HepG2 (cell line): Measurements from ENCODE around the gene IFNLR1. TPM values are rescaled to one million over a fixed set of nuclear protein-coding genes. Genes with fewer than 3 reads are reported as not detected.

Source experiments
- ATAC-seq: fragments of 200-7000 bp; cut with Tn5 transposase; 3 replicates; pipeline ENCODE4 v1.9.1; 2020; ENCODE audit warnings: mild to moderate bottlenecking, moderate library complexity
- BruUV-seq: library from RNA; stranded (reverse); fragments of 400-500 nt; replicated peaks from 2 replicates; lab custom pipeline; 2021; lab: Mats Ljungman, UMichigan
- CTCF ChIA-PET: fragments of 300-600 bp; formaldehyde crosslinking; extraction: SDS; loops from one replicate; lab custom pipeline; 2021; ENCODE audit warnings: low total read pairs, inconsistent platforms, low intra/inter-chr PET ratio; lab: Yijun Ruan, JAX
- POLR2A ChIA-PET: fragments of 350-600 bp; sonication (Branson Sonifier 250); formaldehyde crosslinking; loops from one replicate; lab custom pipeline; 2020; ENCODE audit warnings: antibody characterized with exemption, inconsistent platforms; lab: Yijun Ruan, JAX
- DNase-seq: peaks from one replicate; pipeline ENCODE4 v3.0.0-alpha.2; 2015; ENCODE audit warnings: low spot score
- FAIRE-seq: peaks from 3 replicates; lab custom pipeline; 2011; peaks lifted over from hg19 to GRCh38; lab: Jason Lieb, UNC
- H2AFZ ChIP-seq: one replicate; pipeline ENCODE4 v1.6.1; 2011; ENCODE audit warnings: low read length, inconsistent platforms
- H3K27ac ChIP-seq: fragments of 300-600 bp; 3 replicates; pipeline ENCODE4 v1.8.0; 2011; ENCODE audit warnings: mixed run types, mild to moderate bottlenecking, mixed read lengths, low read length, inconsistent platforms; ENCODE audit not compliant: insufficient read depth; ENCODE audit errors: extremely low read length
- H3K27me3 ChIP-seq, 2 experiments: fragments of 200-600 bp in 1 of 2; 2 replicates in 1 of 2; 3 replicates in 1 of 2; pipeline versions ENCODE4 v1.6.0 to v1.8.0; 2011; ENCODE audit warnings: low read length in 2 of 2, mild to moderate bottlenecking in 2 of 2, moderate library complexity in 2 of 2, inconsistent platforms in 1 of 2; ENCODE audit not compliant: insufficient read depth in 2 of 2, control insufficient read depth in 1 of 2
- H3K36me3 ChIP-seq, 2 experiments: fragments of 200-600 bp in 1 of 2; replicated peaks in 1 of 2; 2 replicates in 1 of 2; 3 replicates in 1 of 2; pipeline versions ENCODE4 v1.5.1 to v1.8.0; 2011; ENCODE audit warnings: low read length in 2 of 2, inconsistent platforms in 1 of 2; ENCODE audit not compliant: insufficient read depth in 2 of 2, control insufficient read depth in 1 of 2
- H3K4me1 ChIP-seq: 2 replicates; pipeline ENCODE4 v1.5.1; 2012; ENCODE audit warnings: low read length, inconsistent platforms; ENCODE audit not compliant: insufficient read depth
- H3K4me2 ChIP-seq: 2 replicates; pipeline ENCODE4 v1.6.0; 2011; ENCODE audit warnings: low read depth, low read length, inconsistent platforms
- H3K4me3 ChIP-seq, 3 experiments: fragments of 200-600 bp in 1 of 3; sonication (generic), shearing (Covaris generic) in 1 of 3; replicated peaks in 1 of 3; 2 replicates each; pipeline ENCODE4 v1.5.1; 2011 to 2016; ENCODE audit warnings: low read length in 3 of 3, inconsistent platforms in 2 of 3, low read depth in 2 of 3, mild to moderate bottlenecking in 2 of 3, control low read depth in 1 of 3, mixed read lengths in 1 of 3; ENCODE audit not compliant: insufficient read depth in 1 of 3
- H3K79me2 ChIP-seq: one replicate; pipeline ENCODE4 v1.6.1; 2011; ENCODE audit warnings: low read length, inconsistent platforms; ENCODE audit not compliant: insufficient read depth
- H3K9ac ChIP-seq: 2 replicates; pipeline ENCODE4 v1.6.0; 2011; ENCODE audit warnings: mild to moderate bottlenecking, low read depth, low read length, inconsistent platforms; ENCODE audit not compliant: insufficient read depth
- H3K9me3 ChIP-seq: 2 replicates; pipeline ENCODE4 v1.5.1; 2012; ENCODE audit warnings: mild to moderate bottlenecking, low read length
- H4K20me1 ChIP-seq: 2 replicates; pipeline ENCODE4 v1.6.0; 2011; ENCODE audit warnings: inconsistent platforms, mild to moderate bottlenecking, low read length, moderate library complexity; ENCODE audit not compliant: insufficient read depth
- BHLHE40 ChIP-seq: IDR thresholded peaks from 2 replicates; pipeline ENCODE4 v1.6.1; 2011; ENCODE audit warnings: low read length, improper control_type of control experiment
- EED ChIP-seq: sonication (generic); formaldehyde crosslinking; IDR thresholded peaks from 2 replicates; pipeline ENCODE4 v1.5.0; 2020; ENCODE audit warnings: mild to moderate bottlenecking, missing genetic modification reagents
- KMT2A ChIP-seq: sonication (generic); formaldehyde crosslinking; IDR thresholded peaks from 2 replicates; pipeline ENCODE4 v1.4.0; 2020; ENCODE audit warnings: missing genetic modification reagents
- POGK ChIP-seq: sonication (generic); formaldehyde crosslinking; conservative IDR thresholded peaks from 2 replicates; pipeline ENCODE4 v1.8.0; 2022; ENCODE audit warnings: mild to moderate bottlenecking, moderate library complexity, missing genetic modification reagents
- SP5 ChIP-seq: IDR thresholded peaks from 2 replicates; pipeline ENCODE4 v1.6.1; 2016; ENCODE audit warnings: low read depth, borderline replicate concordance
- TEAD3 ChIP-seq: optimal IDR thresholded peaks from 2 replicates; pipeline ENCODE3; 2016; ENCODE audit warnings: borderline replicate concordance
- ZBTB34 ChIP-seq: sonication (generic); formaldehyde crosslinking; IDR thresholded peaks from 2 replicates; pipeline ENCODE4 v1.8.0; 2022; ENCODE audit warnings: mild to moderate bottlenecking, missing genetic modification reagents
- ZBTB46 ChIP-seq: sonication (generic); formaldehyde crosslinking; IDR thresholded peaks from 2 replicates; pipeline ENCODE4 v1.4.0; 2020; ENCODE audit warnings: mild to moderate bottlenecking, missing genetic modification reagents, borderline replicate concordance
- ZNF138 ChIP-seq: sonication (generic); formaldehyde crosslinking; IDR thresholded peaks from 2 replicates; pipeline ENCODE4 v1.5.0; 2020; ENCODE audit warnings: mild to moderate bottlenecking, low read depth, missing genetic modification reagents
- ZNF687 ChIP-seq: sonication (generic); formaldehyde crosslinking; IDR thresholded peaks from 2 replicates; pipeline ENCODE4 v1.5.1; 2020; ENCODE audit warnings: mild to moderate bottlenecking, missing genetic modification reagents, moderate library complexity
- WGBS: methylation state at CpG from one replicate; pipeline ENCODE4 v1.1.6; 2017; ENCODE audit warnings: low lambda C conversion rate; 5-methylcytosine and 5-hydroxymethylcytosine counted together
- in situ Hi-C: cut with HindIII; loops from 2 replicates; pipeline ENCODE4 v1.10.0; 2017; ENCODE audit warnings: low pct_unique_long_range_greater_than_20kb; ENCODE audit not compliant: extremely low pct_ligation_motif_present
- intact Hi-C: fragments of 100-400 bp; cut with micrococcal nuclease; formaldehyde crosslinking; loops from one replicate; pipeline ENCODE4 v1.10.0; 2022; ENCODE audit not compliant: unreplicated experiment
- polyA plus RNA-seq, 8 experiments: library from polyadenylated mRNA; depleted of rRNA in 3 of 8; stranded (reverse) in 7 of 8; unstranded in 1 of 8; fragments of >200 nt; fragmentation: Illumina TruSeq in 4 of 8; extraction: Trizol in 4 of 8; gene quantifications; 2 replicates each; pipeline versions ENCODE4 v1.2.1 to v1.2.3, GENCODE V29; 2011 to 2016; ENCODE audit warnings: low read depth in 4 of 8, missing spikeins in 1 of 8, mixed read lengths in 1 of 8; ENCODE audit not compliant: insufficient read depth in 1 of 8
- total RNA-seq, 5 experiments: library from RNA; depleted of rRNA; stranded (reverse); fragments of >200 nt; fragmentation: Illumina TruSeq; extraction: Trizol; gene quantifications; 2 replicates each; pipeline ENCODE4 v1.2.3, GENCODE V29; 2016; ENCODE audit warnings: low read depth in 1 of 5

The IFNLR1 gene
- total and polyA plus RNA-seq, 2 of the 13 experiments (the other 11 are each of a cell fraction or from before 2014, with no cell fraction given) = 3.8 to 8.5 TPM

GRCh38 chr1:24117722-24118409, 69.2 kb downstream of the IFNLR1 start:
- no peaks in the 10 kb centered on the region for H3K79me2 ChIP-seq
- intact Hi-C loops = no loop called here
- ChIA-PET POLR2A (interaction anchor here (1.2 to 4.3 kb wide), 5 partner anchors 10 to 70 kb away, joined by 3 to 44 read pairs (median 7); partner anchors contain the start of gene IL22RA1), CTCF (no interaction called here)
- 0 out of 2 replicates have a peak overlapping the region, but pooled peaks have one; percentile 10 for H3K9ac ChIP-seq
- no TSS peak for BruUV-seq
- H3K27me3 ChIP-seq = 0 out of 5 replicates have a peak, but pooled peaks cover 0 to 1% of the 10 kb centered on the region in 2 experiments
- H3K36me3 ChIP-seq = no peaks in the 10 kb centered on the region
- H3K9me3 ChIP-seq = no peaks in the 10 kb centered on the region
- peak overlapping the region; percentile 66 for H3K4me2 ChIP-seq
- H2AFZ ChIP-seq = no peak overlapping the region
- H4K20me1 ChIP-seq = no peaks in the 10 kb centered on the region
- in situ Hi-C loops = no loop called here
- H3K4me1 ChIP-seq = peaks cover 86% of the 10 kb centered on the region
- H3K27ac ChIP-seq = peak overlapping the region; percentile 79
- FAIRE-seq (no peak), DNase-seq (peak; percentile 54), ATAC-seq (peak; percentile 40)
- WGBS = 35% methylated on average over 12 of the region's 14 CpGs
- H3K4me3 ChIP-seq = peak overlapping the region in 1 of 3 experiments; percentile 27; a peak in 2 of 6 replicates
- TF ChIP-seq ZBTB34 (CRISPR knock-in tag) = no peak
- TF ChIP-seq TEAD3 (CRISPR knock-in tag) = peak; percentile 36
- no peak for TF ChIP-seq BHLHE40
- TF ChIP-seq POGK (CRISPR knock-in tag) = peak; percentile 80; the same call in 1 of the 2 replicates
- no peak for TF ChIP-seq ZNF138 (CRISPR knock-in tag)
- TF ChIP-seq SP5 (CRISPR knock-in tag) = peak; percentile 48
- TF ChIP-seq ZNF687 = peak; percentile 82
- no peak for TF ChIP-seq EED (CRISPR knock-in tag)
- TF ChIP-seq KMT2A (CRISPR knock-in tag) = no peak
- no peak for TF ChIP-seq ZBTB46 (CRISPR knock-in tag)
